Pulmonary artery endothelial cell (primary cell): ENCODE results near the gene KLK1. TPM values are rescaled to one million over a fixed set of nuclear protein-coding genes. Genes with fewer than 3 reads are reported as not detected.

Experiments
- DNase-seq: peaks from one replicate; pipeline ENCODE4 v3.0.0-alpha.2; 2011; ENCODE audit warnings: low read depth, low spot score
- total RNA-seq: library from RNA; depleted of rRNA; stranded (reverse); fragments of >200 nt; gene quantifications from 2 replicates; pipeline ENCODE4 v1.2.3, GENCODE V29; 2014

KLK1 gene
- not detected in 2 replicates for total RNA-seq

GRCh38 chr19:50823389-50824042, at the start of gene KLK1:
Gene KLK1 (minus strand): TSS chr19:50823787. CDS start chr19:50823748, 39 bp downstream.
- DNase-seq, result no peak

DNA sequence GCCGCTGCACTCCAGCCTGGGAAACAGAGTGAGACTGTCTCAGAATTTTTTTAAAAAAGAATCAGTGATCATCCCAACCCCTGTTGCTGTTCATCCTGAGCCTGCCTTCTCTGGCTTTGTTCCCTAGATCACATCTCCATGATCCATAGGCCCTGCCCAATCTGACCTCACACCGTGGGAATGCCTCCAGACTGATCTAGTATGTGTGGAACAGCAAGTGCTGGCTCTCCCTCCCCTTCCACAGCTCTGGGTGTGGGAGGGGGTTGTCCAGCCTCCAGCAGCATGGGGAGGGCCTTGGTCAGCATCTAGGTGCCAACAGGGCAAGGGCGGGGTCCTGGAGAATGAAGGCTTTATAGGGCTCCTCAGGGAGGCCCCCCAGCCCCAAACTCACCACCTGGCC, 49.5 kb upstream of the KLK1 start, which contains the start of gene KLK2:
Gene KLK2 (plus strand): TSS at position 384 of the 400 bp plus-strand sequence. CDS start 35 bp downstream, outside the sequence.
- no peak for DNase-seq

DNA sequence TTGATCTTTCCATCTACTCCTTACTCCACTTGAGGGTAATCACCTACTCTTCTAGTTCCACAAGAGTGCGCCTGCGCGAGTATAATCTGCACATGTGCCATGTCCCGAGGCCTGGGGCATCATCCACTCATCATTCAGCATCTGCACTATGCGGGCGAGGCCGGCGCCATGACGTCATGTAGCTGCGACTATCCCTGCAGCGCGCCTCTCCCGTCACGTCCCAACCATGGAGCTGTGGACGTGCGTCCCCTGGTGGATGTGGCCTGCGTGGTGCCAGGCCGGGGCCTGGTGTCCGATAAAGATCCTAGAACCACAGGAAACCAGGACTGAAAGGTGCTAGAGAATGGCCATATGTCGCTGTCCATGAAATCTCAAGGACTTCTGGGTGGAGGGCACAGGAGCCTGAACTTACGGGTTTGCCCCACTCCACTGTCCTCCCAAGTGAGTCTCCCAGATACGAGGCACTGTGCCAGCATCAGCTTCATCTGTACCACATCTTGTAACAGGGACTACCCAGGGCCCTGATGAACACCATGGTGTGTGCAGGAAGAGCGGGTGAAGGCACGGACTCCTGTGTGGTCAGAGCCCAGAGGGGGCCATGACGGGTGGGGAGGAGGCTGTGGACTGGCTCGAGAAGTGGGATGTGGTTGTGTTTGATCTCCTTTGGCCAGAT, 47.0 kb upstream of the KLK1 start:
- no peak for DNase-seq

- no peak for DNase-seq
Observed at GRCh38 chr19:50869479-50869878, 45.9 kb upstream of the KLK1 start.

DNA sequence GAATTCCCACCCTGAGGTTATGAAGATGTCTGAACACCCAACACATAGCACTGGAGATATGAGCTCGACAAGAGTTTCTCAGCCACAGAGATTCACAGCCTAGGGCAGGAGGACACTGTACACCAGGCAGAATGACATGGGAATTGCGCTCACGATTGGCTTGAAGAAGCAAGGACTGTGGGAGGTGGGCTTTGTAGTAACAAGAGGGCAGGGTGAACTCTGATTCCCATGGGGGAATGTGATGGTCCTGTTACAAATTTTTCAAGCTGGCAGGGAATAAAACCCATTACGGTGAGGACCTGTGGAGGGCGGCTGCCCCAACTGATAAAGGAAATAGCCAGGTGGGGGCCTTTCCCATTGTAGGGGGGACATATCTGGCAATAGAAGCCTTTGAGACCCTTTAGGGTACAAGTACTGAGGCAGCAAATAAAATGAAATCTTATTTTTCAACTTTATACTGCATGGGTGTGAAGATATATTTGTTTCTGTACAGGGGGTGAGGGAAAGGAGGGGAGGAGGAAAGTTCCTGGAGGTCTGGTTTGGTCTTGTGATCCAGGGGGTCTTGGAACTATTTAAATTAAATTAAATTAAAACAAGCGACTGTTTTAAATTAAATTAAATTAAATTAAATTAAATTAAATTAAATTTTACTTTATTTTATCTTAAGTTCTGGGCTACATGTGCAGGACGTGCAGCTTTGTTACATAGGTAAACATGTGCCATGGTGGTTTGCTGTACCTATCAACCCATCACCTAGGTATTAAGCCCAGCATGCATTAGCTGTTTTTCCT, 38.1 kb upstream of the KLK1 start:
- DNase-seq, result no peak

DNA sequence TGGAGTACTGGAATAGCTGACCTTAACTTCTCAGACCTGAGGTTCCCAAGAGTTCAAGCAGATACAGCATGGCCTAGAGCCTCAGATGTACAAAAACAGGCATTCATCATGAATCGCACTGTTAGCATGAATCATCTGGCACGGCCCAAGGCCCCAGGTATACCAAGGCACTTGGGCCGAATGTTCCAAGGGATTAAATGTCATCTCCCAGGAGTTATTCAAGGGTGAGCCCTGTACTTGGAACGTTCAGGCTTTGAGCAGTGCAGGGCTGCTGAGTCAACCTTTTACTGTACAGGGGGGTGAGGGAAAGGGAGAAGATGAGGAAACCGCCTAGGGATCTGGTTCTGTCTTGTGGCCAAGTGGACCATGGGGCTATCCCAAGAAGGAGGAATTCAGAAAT, 37.4 kb upstream of the KLK1 start:
- no peak for DNase-seq

GRCh38 chr19:50859849-50860248, 36.3 kb upstream of the KLK1 start:
- no peak for DNase-seq

DNA sequence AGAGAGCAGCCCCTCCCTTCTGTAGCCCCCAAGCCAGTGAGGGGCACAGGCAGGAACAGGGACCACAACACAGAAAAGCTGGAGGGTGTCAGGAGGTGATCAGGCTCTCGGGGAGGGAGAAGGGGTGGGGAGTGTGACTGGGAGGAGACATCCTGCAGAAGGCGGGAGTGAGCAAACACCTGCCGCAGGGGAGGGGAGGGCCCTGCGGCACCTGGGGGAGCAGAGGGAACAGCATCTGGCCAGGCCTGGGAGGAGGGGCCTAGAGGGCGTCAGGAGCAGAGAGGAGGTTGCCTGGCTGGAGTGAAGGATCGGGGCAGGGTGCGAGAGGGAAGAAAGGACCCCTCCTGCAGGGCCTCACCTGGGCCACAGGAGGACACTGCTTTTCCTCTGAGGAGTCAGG, 35.3 kb upstream of the KLK1 start:
- DNase-seq, result no peak

- DNase-seq, result no peak
Observed at GRCh38 chr19:50857366-50857765, 33.8 kb upstream of the KLK1 start.

DNA sequence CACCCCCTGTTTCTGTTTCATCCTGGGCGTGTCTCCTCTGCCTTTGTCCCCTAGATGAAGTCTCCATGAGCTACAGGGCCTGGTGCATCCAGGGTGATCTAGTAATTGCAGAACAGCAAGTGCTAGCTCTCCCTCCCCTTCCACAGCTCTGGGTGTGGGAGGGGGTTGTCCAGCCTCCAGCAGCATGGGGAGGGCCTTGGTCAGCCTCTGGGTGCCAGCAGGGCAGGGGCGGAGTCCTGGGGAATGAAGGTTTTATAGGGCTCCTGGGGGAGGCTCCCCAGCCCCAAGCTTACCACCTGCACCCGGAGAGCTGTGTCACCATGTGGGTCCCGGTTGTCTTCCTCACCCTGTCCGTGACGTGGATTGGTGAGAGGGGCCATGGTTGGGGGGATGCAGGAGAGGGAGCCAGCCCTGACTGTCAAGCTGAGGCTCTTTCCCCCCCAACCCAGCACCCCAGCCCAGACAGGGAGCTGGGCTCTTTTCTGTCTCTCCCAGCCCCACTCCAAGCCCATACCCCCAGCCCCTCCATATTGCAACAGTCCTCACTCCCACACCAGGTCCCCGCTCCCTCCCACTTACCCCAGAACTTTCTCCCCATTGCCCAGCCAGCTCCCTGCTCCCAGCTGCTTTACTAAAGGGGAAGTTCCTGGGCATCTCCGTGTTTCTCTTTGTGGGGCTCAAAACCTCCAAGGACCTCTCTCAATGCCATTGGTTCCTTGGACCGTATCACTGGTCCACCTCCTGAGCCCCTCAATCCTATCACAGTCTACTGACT, 31.2 kb upstream of the KLK1 start, which contains the start of gene KLK3:
Gene KLK3 (plus strand): TSS at position 280 of the 775 bp plus-strand sequence. CDS start 41 bp downstream, at position 321.
- DNase-seq, result no peak

- DNase-seq, result no peak
Observed at GRCh38 chr19:50851620-50852019, 28.0 kb upstream of the KLK1 start.

DNA sequence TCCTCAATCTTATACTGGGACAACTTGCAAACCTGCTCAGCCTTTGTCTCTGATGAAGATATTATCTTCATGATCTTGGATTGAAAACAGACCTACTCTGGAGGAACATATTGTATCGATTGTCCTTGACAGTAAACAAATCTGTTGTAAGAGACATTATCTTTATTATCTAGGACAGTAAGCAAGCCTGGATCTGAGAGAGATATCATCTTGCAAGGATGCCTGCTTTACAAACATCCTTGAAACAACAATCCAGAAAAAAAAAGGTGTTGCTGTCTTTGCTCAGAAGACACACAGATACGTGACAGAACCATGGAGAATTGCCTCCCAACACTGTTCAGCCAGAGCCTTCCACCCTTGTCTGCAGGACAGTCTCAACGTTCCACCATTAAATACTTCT, 27.2 kb upstream of the KLK1 start:
- no peak for DNase-seq

DNA sequence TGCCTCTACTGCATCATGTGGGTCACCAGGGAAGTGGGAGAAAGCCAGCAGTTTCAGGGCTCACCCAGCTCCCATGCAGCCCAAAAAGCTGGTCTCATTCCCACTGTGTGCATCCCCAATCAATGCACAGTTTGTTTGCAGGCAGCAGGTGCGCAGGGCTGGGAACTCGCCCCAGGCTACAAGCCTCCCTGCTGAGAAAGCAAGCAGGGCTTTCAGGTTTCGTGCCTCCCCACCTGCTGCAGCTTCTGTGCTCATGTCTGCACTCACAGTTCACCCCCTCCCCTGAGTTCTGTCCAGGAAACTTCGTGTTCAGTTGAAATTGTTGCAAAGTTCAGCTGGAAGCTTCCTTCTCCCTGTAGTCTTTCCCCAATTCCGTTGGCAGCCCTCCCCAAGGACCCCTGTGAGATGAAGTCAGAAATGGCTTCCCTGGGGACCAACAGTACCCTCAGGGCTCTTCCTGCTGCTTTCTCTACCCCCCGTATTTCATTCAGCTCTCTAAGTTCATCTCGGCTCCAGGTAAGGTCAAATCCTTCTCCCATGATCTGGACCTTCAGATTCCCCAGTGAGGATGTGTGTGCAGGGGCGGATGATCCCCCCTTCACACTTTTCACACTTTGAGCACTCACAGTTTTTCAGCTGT, 20.8 kb upstream of the KLK1 start:
- DNase-seq, result no peak

DNA sequence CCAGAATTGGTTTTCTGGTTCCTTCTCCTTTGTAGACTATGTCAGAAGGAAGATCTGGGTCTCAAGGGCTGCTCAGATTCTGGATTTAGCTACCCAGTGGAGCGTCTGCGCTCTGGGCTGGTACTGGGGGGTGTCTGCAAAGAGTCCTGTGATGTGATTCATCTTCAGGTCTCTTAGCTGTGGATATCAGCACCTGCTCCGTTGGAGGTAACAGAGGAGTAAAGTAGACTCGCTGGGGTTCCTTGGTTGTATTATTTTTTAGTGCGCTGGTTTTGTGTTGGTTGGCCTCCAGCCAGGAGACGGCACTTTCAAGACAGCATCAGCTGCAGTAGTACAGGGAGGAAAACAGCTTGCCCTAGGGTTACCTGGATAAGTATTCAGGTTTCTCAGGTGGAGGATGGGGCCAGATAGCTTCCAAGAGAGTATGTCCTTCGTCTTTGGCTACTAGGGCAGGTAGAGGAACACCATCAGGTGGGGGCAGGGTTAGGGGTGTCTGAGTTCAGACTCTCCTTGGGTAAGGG, 20.2 kb upstream of the KLK1 start:
- DNase-seq, result no peak

GRCh38 chr19:50843205-50843604, 19.6 kb upstream of the KLK1 start:
- no peak for DNase-seq

- DNase-seq, result no peak
Observed at GRCh38 chr19:50842130-50842529, 18.5 kb upstream of the KLK1 start.

GRCh38 chr19:50839712-50840655, 16.4 kb upstream of the KLK1 start:
- DNase-seq, result no peak

DNA sequence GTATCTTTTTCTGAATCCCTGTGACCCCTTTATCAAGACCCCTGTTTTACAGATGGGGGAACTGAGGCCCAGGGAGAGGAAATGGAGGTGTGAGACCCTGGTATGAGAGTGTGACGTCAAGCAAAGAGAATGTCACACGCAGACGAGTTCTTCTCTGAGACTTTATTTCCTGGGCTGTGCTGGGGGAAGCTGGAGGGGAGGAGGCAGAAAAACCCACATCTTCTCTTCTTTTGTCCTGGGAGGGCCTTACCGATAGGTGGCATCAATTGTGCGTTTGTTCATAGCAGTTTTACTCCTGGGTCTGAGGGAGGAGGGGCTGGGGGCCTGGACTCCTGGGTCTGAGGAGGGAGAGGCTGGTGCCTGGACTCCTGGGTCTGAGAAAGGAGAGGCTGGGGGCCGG, 14.7 kb upstream of the KLK1 start:
- no peak for DNase-seq

DNA sequence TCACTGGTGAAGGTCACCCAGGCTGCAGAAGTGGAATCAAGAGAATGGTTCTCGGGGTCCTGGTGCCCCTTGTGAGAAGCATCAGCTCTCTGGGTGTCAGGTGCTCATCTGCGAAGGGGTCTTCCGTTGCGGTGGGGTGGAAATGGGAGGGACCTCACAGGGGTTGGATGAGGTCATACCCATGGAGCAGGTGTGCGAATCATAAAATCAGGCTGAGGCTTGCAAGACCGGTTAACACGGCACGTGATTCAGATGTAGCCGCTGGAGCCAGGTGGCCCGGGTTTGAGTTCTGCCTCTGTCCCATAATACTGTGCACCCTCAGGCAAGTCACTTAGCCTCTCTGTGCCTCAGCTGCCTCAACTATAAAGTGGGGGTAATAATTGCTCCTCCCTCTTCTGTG, 13.7 kb upstream of the KLK1 start:
- no peak for DNase-seq
